ENCODE results near the gene DYRK3.

The DYRK3 gene

DNA sequence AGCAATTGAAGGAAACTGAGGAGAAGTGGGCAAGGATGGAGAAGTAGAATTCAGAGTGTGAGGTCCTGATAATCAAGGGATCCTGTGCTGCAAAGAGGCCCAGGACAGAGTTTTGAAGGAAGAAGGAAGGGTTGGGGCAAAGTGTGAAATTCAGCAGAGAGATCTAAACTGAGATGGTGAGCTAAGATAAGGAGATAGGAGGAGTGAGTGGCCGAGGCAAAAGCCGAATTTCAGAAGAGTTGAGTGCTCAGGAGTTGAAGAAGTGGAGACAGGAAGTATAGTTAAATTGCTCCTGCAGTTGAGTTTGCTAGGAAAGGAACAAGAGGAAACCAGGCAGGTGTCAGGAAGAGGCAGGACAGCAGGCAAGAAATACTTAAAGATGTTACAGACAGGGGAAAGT is 33.0 kb downstream of the DYRK3 start:
- Histone ChIP-seq H3K4me1 (ENCODE audit: control insufficient read depth in 1 of 2, insufficient read depth in 1 of 2, low read depth in 1 of 2, low read length in 1 of 2) (peaks cover 18 to 19% of the 10 kb centered on the region in 2 experiments), H3K27ac (no peak overlapping the region), H3K36me3 (no peaks in the 10 kb centered on the region), H3K27me3 (peaks cover 7% of the 10 kb centered on the region), H3K4me3 (ENCODE audit: low read depth in 1 of 2, low read length in 1 of 2) (no peak overlapping the region), H3K9me3 (no peaks in the 10 kb centered on the region)
- TF ChIP-seq CTCF (IDR thresholded peaks at IDR 0.05), result no peak

DNA sequence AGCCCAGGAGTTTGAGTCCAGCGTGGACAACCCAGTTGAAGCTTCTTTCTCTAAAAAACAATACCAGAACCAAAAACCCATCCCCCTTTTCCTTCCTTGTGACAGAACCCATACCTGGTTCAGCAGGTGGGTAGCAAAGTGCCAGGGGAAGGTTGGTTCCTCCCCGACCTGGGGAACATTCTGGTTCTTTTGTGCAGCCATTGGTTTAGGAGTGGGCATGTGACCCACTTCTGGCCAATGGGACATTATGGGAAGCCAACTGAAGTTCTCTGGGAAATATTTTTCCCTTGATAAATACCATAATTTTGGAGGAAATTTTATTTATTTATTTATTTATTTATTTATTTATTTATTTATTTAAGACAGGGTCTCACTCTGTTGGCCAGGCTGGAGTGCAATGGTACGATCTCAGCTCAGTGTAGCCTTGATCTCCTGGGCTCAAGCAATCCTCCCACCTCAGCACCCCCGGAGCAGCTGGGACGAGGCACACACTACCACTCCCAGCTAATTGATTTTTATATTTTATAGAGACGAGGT is 33.6 kb downstream of the DYRK3 start:
- peaks cover 15 to 18% of the 10 kb centered on the region in 2 experiments for H3K4me1 ChIP-seq (ENCODE audit: control insufficient read depth in 1 of 2, insufficient read depth in 1 of 2, low read depth in 1 of 2, low read length in 1 of 2)
- H3K9me3 ChIP-seq, result no peaks in the 10 kb centered on the region
- TF ChIP-seq CTCF (IDR thresholded peaks at IDR 0.05), result no peak
- no peak overlapping the region for H3K27ac ChIP-seq
- H3K36me3 ChIP-seq, result no peaks in the 10 kb centered on the region
- peaks cover 2% of the 10 kb centered on the region for H3K27me3 ChIP-seq
- H3K4me3 ChIP-seq (ENCODE audit: low read depth in 1 of 2, low read length in 1 of 2), result no peak overlapping the region

DNA sequence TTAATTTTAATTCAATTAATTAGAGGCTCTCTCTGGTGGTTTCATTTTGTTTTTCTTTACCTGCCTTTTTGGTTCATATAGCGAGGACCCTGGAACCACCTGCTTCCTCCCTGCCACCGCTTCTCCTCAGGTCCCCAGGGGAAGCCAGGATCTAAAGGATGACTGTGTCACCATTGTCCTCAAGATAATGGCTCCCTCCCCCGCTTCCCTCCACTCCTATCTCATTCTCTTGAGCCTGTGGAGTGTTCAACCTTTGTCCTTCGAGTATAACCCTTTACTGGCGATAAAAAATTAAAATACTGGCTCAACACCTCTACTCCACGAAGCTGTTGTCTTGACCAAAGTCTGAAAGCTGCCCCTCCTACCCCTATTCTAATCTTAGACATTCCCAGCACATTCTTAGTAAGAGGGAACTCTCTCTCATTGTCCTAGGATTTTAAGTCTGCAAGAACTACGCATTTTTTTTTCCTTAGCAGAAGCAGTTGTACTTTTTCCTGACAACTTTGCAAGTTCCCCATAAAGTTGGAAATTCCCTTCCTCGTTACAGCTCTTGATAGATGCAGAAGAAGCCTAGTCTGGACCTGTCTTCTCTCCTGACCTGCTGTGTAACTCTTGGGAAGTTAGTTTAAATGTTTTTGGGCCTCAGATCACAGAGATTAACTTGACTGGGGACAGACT is 36.8 kb downstream of the DYRK3 start:
- no peak overlapping the region for H3K4me3 ChIP-seq (ENCODE audit: low read depth in 1 of 2, low read length in 1 of 2)
- H3K27ac ChIP-seq, result no peak overlapping the region
- H3K27me3 ChIP-seq, result no peaks in the 10 kb centered on the region

GRCh38 chr1:206672844-206673758 is 37.8 kb downstream of the DYRK3 start:
- no peaks in the 10 kb centered on the region for H3K36me3 ChIP-seq
- peak overlapping the region; percentile 29 for H3K27ac ChIP-seq

More for the DNA sequence above, 36.8 kb downstream of the DYRK3 start:
- Histone ChIP-seq H3K9me3 (no peaks in the 10 kb centered on the region), H3K36me3 (no peaks in the 10 kb centered on the region), H3K4me1 (ENCODE audit: control insufficient read depth in 1 of 2, insufficient read depth in 1 of 2, low read depth in 1 of 2, low read length in 1 of 2) (peaks cover 12 to 15% of the 10 kb centered on the region in 2 experiments)
- no peak for TF ChIP-seq CTCF (IDR thresholded peaks at IDR 0.05)

More at GRCh38 chr1:206672844-206673758, 37.8 kb downstream of the DYRK3 start:
- no peak for TF ChIP-seq CTCF (IDR thresholded peaks at IDR 0.05)
- Histone ChIP-seq H3K9me3 (no peaks in the 10 kb centered on the region), H3K4me1 (ENCODE audit: control insufficient read depth in 1 of 2, insufficient read depth in 1 of 2, low read depth in 1 of 2, low read length in 1 of 2) (peaks cover 12 to 15% of the 10 kb centered on the region in 2 experiments), H3K4me3 (ENCODE audit: low read depth in 1 of 2, low read length in 1 of 2) (no peak overlapping the region), H3K27me3 (no peaks in the 10 kb centered on the region)
